A549 (cell line): Measurements from ENCODE around the gene UBTD1. TPM values are rescaled to one million over a fixed set of nuclear protein-coding genes. Genes with fewer than 3 reads are reported as not detected.

Experiments used
- ATAC-seq, 2 experiments: fragments of 200-7000 bp in 1 of 2; fragments of >200 bp in 1 of 2; cut with Nextera tagmentation in 1 of 2; cut with Tn5 transposase in 1 of 2; 3 replicates each; pipeline versions ENCODE4 v1.8.0 to v1.9.1; 2018 to 2020; ENCODE audit warnings: mild to moderate bottlenecking in 1 of 2, moderate library complexity in 1 of 2
- CTCF ChIA-PET: fragments of 300-600 bp; sonication (Branson Sonifier 250); formaldehyde crosslinking; extraction: SDS; loops from one replicate; lab custom pipeline; 2021; ENCODE audit warnings: antibody characterized with exemption, inconsistent platforms; lab: Yijun Ruan, JAX
- POLR2A ChIA-PET: fragments of 350-600 bp; formaldehyde crosslinking; extraction: SDS; loops from one replicate; lab custom pipeline; 2021; ENCODE audit warnings: antibody characterized with exemption, inconsistent platforms; lab: Yijun Ruan, JAX
- DNase-seq, 2 experiments: peaks; one replicate each; pipeline versions ENCODE4 v3.0.0 to v3.0.0-alpha.2; 2011 to 2016; ENCODE audit warnings: low read depth in 1 of 2, low spot score in 1 of 2
- FAIRE-seq: peaks from 2 replicates; lab custom pipeline; 2011; peaks lifted over from hg19 to GRCh38; lab: Jason Lieb, UNC
- H3K27ac ChIP-seq, 2 experiments: fragments of >200 bp; sonication (Bioruptor Twin); formaldehyde crosslinking; 3 replicates each; pipeline ENCODE4 v1.5.1; 2016 to 2017
- H3K4me1 ChIP-seq: fragments of >200 bp; sonication (Bioruptor Twin); formaldehyde crosslinking; 3 replicates; pipeline ENCODE4 v1.6.1; 2016
- H3K4me2 ChIP-seq: fragments of >200 bp; sonication (Bioruptor Twin); formaldehyde crosslinking; 3 replicates; pipeline ENCODE4 v1.6.1; 2016
- H3K4me3 ChIP-seq: fragments of >200 bp; sonication (Bioruptor Twin); formaldehyde crosslinking; 3 replicates; pipeline ENCODE4 v1.5.1; 2016
- H3K9me3 ChIP-seq: fragments of >200 bp; sonication (Bioruptor Twin); formaldehyde crosslinking; 3 replicates; pipeline ENCODE4 v1.6.1; 2016
- FOXS1 ChIP-seq: fragments of 250-450 bp; sonication (Bioruptor Pico); IDR thresholded peaks from 2 replicates; pipeline ENCODE4 v1.5.0; 2020; ENCODE audit warnings: mild to moderate bottlenecking, moderate library complexity
- MYC ChIP-seq: IDR thresholded peaks from 2 replicates; pipeline ENCODE4 v1.6.1; 2012; ENCODE audit warnings: mild to moderate bottlenecking, inconsistent platforms, low read length, improper control_type of control experiment, borderline replicate concordance
- RNF2 ChIP-seq: fragments of 200-600 bp; sonication (generic); IDR thresholded peaks from 2 replicates; pipeline ENCODE4 v1.6.1; 2016; ENCODE audit warnings: low read depth, mild to moderate bottlenecking, antibody characterized with exemption, moderate library complexity, borderline replicate concordance
- WGBS: methylation state at CpG from one replicate; pipeline ENCODE4 v1.1.6; 2017; ENCODE audit errors: missing lambda C conversion rate; 5-methylcytosine and 5-hydroxymethylcytosine counted together
- polyA plus RNA-seq, 4 experiments: library from polyadenylated mRNA; depleted of rRNA in 3 of 4; stranded (reverse); fragments of >200 nt; fragmentation: RNase III in 1 of 4; extraction: RNeasy Plus Mini Kit Qiagen cat#74134 plus additional on column Dnase treatment in 1 of 4; gene quantifications; 2 replicates in 3 of 4; 3 replicates in 1 of 4; pipeline ENCODE4 v1.2.3, GENCODE V29; 2011 to 2017
- TF ChIP-seq, protein P1 (sequence below): fragments of 150-350 bp; IDR thresholded peaks from 2 replicates; pipeline ENCODE4 v1.6.1; 2014; ENCODE audit warnings: low read depth, mild to moderate bottlenecking, low read length

The UBTD1 gene
- polyA plus RNA-seq, 2 of the 4 experiments (the other 2 are of a cell fraction): 5.9 to 11.6 TPM

- 94% methylated on average over 4 of the region's 4 CpGs for WGBS
- no peak for TF ChIP-seq RNF2
- TF ChIP-seq MYC: no peak
- TF ChIP-seq, protein P1, sequence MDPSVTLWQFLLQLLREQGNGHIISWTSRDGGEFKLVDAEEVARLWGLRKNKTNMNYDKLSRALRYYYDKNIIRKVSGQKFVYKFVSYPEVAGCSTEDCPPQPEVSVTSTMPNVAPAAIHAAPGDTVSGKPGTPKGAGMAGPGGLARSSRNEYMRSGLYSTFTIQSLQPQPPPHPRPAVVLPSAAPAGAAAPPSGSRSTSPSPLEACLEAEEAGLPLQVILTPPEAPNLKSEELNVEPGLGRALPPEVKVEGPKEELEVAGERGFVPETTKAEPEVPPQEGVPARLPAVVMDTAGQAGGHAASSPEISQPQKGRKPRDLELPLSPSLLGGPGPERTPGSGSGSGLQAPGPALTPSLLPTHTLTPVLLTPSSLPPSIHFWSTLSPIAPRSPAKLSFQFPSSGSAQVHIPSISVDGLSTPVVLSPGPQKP: no peak
- TF ChIP-seq FOXS1 (CRISPR knock-in tag): no peak
Observed at GRCh38 chr10:97618733-97619132, 120.0 kb downstream of the UBTD1 start.

More at GRCh38 chr10:97618733-97619132, 120.0 kb downstream of the UBTD1 start:
- Histone ChIP-seq H3K4me1 (no peaks in the 10 kb centered on the region), H3K4me3 (no peak overlapping the region), H3K4me2 (no peak overlapping the region), H3K9me3 (no peaks in the 10 kb centered on the region), H3K27ac (no peak overlapping the region)
- POLR2A ChIA-PET: no interaction called here
- FAIRE-seq: no peak
- CTCF ChIA-PET: interaction anchor here (0.8 to 39.7 kb wide), 7 partner anchors 9 to 157 kb away, joined by 3 to 1048 read pairs (median 3); partner anchors contain the start of genes ANKRD2, C10orf62 and HOGA1
- no peak for DNase-seq
- no peak for ATAC-seq

Other genes starting within 250 kb of the UBTD1 start
- gene ARHGAP19, start 206.3 kb upstream of the UBTD1 start, polyA plus RNA-seq (2011; rRNA removed): 11.9 and 13.9 TPM in 2 replicates
- gene ARHGAP19, start 206.3 kb upstream of the UBTD1 start, polyA plus RNA-seq (2017; fragmentation: RNase III; extraction: RNeasy Plus Mini Kit Qiagen cat#74134 plus additional on column Dnase treatment): 6.0 to 6.9 TPM (median 6.6 TPM) in 3 replicates
- gene FRAT1, start 179.7 kb upstream of the UBTD1 start, polyA plus RNA-seq (2011; rRNA removed): 1.3 and 1.5 TPM in 2 replicates
- gene FRAT1, start 179.7 kb upstream of the UBTD1 start, polyA plus RNA-seq (2017; fragmentation: RNase III; extraction: RNeasy Plus Mini Kit Qiagen cat#74134 plus additional on column Dnase treatment): 1.2 to 2.3 TPM (median 2.0 TPM) in 3 replicates
- gene FRAT2, start 164.2 kb upstream of the UBTD1 start, polyA plus RNA-seq (2011; rRNA removed): 4.1 and 4.4 TPM in 2 replicates
- gene FRAT2, start 164.2 kb upstream of the UBTD1 start, polyA plus RNA-seq (2017; fragmentation: RNase III; extraction: RNeasy Plus Mini Kit Qiagen cat#74134 plus additional on column Dnase treatment): 2.8 to 5.0 TPM (median 3.9 TPM) in 3 replicates
- gene RRP12, start 97.6 kb upstream of the UBTD1 start, polyA plus RNA-seq (2011; rRNA removed): 38.1 and 40.8 TPM in 2 replicates
- 37.0 to 43.9 TPM (median 37.9 TPM) in 3 replicates for gene RRP12, start 97.6 kb upstream of the UBTD1 start, polyA plus RNA-seq (2017; fragmentation: RNase III; extraction: RNeasy Plus Mini Kit Qiagen cat#74134 plus additional on column Dnase treatment)
- 459 and 516 TPM in 2 replicates for gene PGAM1, start 72.7 kb upstream of the UBTD1 start, polyA plus RNA-seq (2011; rRNA removed)
- gene PGAM1, start 72.7 kb upstream of the UBTD1 start, polyA plus RNA-seq (2017; fragmentation: RNase III; extraction: RNeasy Plus Mini Kit Qiagen cat#74134 plus additional on column Dnase treatment): 516 to 557 TPM (median 525 TPM) in 3 replicates
- 64.0 and 71.7 TPM in 2 replicates for gene EXOSC1, start 52.9 kb upstream of the UBTD1 start, polyA plus RNA-seq (2011; rRNA removed)
- gene EXOSC1, start 52.9 kb upstream of the UBTD1 start, polyA plus RNA-seq (2017; fragmentation: RNase III; extraction: RNeasy Plus Mini Kit Qiagen cat#74134 plus additional on column Dnase treatment): 54.0 to 54.8 TPM (median 54.8 TPM) in 3 replicates
- 57.0 and 71.6 TPM in 2 replicates for gene ZDHHC16, start 52.7 kb upstream of the UBTD1 start, polyA plus RNA-seq (2011; rRNA removed)
- gene ZDHHC16, start 52.7 kb upstream of the UBTD1 start, polyA plus RNA-seq (2017; fragmentation: RNase III; extraction: RNeasy Plus Mini Kit Qiagen cat#74134 plus additional on column Dnase treatment): 47.7 to 53.0 TPM (median 51.0 TPM) in 3 replicates
- 65.6 and 83.4 TPM in 2 replicates for gene MMS19, start 502 bp upstream of the UBTD1 start, polyA plus RNA-seq (2011; rRNA removed)
- 56.3 to 60.6 TPM (median 60.4 TPM) in 3 replicates for gene MMS19, start 502 bp upstream of the UBTD1 start, polyA plus RNA-seq (2017; fragmentation: RNase III; extraction: RNeasy Plus Mini Kit Qiagen cat#74134 plus additional on column Dnase treatment)
- 0.90 and 1.5 TPM in 2 replicates for gene ANKRD2, start 73.9 kb downstream of the UBTD1 start, polyA plus RNA-seq (2011; rRNA removed)
- gene ANKRD2, start 73.9 kb downstream of the UBTD1 start, polyA plus RNA-seq (2017; fragmentation: RNase III; extraction: RNeasy Plus Mini Kit Qiagen cat#74134 plus additional on column Dnase treatment): 4.7 to 8.4 TPM (median 5.8 TPM) in 3 replicates
- 2.0 TPM in 2 replicates for gene HOGA1, start 85.5 kb downstream of the UBTD1 start, polyA plus RNA-seq (2011; rRNA removed)
- gene HOGA1, start 85.5 kb downstream of the UBTD1 start, polyA plus RNA-seq (2017; fragmentation: RNase III; extraction: RNeasy Plus Mini Kit Qiagen cat#74134 plus additional on column Dnase treatment): 3.1 to 3.5 TPM (median 3.1 TPM) in 3 replicates
- 0.12 TPM in 1 of 2 replicates, not detected in the other for gene C10orf62, start 90.8 kb downstream of the UBTD1 start, polyA plus RNA-seq (2011; rRNA removed)
- gene C10orf62, start 90.8 kb downstream of the UBTD1 start, polyA plus RNA-seq (2017; fragmentation: RNase III; extraction: RNeasy Plus Mini Kit Qiagen cat#74134 plus additional on column Dnase treatment): 0.10 TPM in 1 of 3 replicates, not detected in the others
- 13.8 and 14.2 TPM in 2 replicates for gene MORN4, start 134.6 kb downstream of the UBTD1 start, polyA plus RNA-seq (2011; rRNA removed)
- 8.3 to 10.9 TPM (median 8.9 TPM) in 3 replicates for gene MORN4, start 134.6 kb downstream of the UBTD1 start, polyA plus RNA-seq (2017; fragmentation: RNase III; extraction: RNeasy Plus Mini Kit Qiagen cat#74134 plus additional on column Dnase treatment)
- 16.6 and 18.8 TPM in 2 replicates for gene PI4K2A, start 141.7 kb downstream of the UBTD1 start, polyA plus RNA-seq (2011; rRNA removed)
- 14.1 to 16.6 TPM (median 14.8 TPM) in 3 replicates for gene PI4K2A, start 141.7 kb downstream of the UBTD1 start, polyA plus RNA-seq (2017; fragmentation: RNase III; extraction: RNeasy Plus Mini Kit Qiagen cat#74134 plus additional on column Dnase treatment)
- 48.7 and 64.1 TPM in 2 replicates for gene AVPI1, start 188.3 kb downstream of the UBTD1 start, polyA plus RNA-seq (2011; rRNA removed)
- 58.4 to 72.3 TPM (median 70.3 TPM) in 3 replicates for gene AVPI1, start 188.3 kb downstream of the UBTD1 start, polyA plus RNA-seq (2017; fragmentation: RNase III; extraction: RNeasy Plus Mini Kit Qiagen cat#74134 plus additional on column Dnase treatment)
- gene MARVELD1, start 214.8 kb downstream of the UBTD1 start, polyA plus RNA-seq (2011; rRNA removed): 29.1 and 30.9 TPM in 2 replicates
- gene MARVELD1, start 214.8 kb downstream of the UBTD1 start, polyA plus RNA-seq (2017; fragmentation: RNase III; extraction: RNeasy Plus Mini Kit Qiagen cat#74134 plus additional on column Dnase treatment): 27.4 to 31.7 TPM (median 31.3 TPM) in 3 replicates
- gene ZFYVE27, start 238.2 kb downstream of the UBTD1 start, polyA plus RNA-seq (2011; rRNA removed): 17.1 and 20.2 TPM in 2 replicates
- 17.1 to 20.1 TPM (median 19.6 TPM) in 3 replicates for gene ZFYVE27, start 238.2 kb downstream of the UBTD1 start, polyA plus RNA-seq (2017; fragmentation: RNase III; extraction: RNeasy Plus Mini Kit Qiagen cat#74134 plus additional on column Dnase treatment)